ENCODE measurements around the gene SFXN1.
"Not testable (repeated sequence)": the region's sequence is repeated elsewhere in the genome, so short reads cannot be mapped to it uniquely, and the experiment has no call there.

Gene SFXN1

GRCh38 chr5:175478384-175479124 lies at the start of gene SFXN1:
SFXN1 (plus strand) TSS chr5:175478560; CDS start chr5:175492104, 13,544 bp downstream.
- peak in 1 of 2 experiments; percentile 21 for DNase-seq

- no peak for DNase-seq
These were observed 43.6 kb upstream of the SFXN1 start for GRCh38 chr5:175434800-175435199.

- no peak for DNase-seq
These were observed 42.0 kb upstream of the SFXN1 start for GRCh38 chr5:175436359-175436758.

- DNase-seq = no peak
These were observed 40.0 kb upstream of the SFXN1 start for GRCh38 chr5:175438234-175438857.

GRCh38 chr5:175443514-175444059 lies 34.8 kb upstream of the SFXN1 start:
- DNase-seq = no peak

GRCh38 chr5:175444060-175444904 lies 34.1 kb upstream of the SFXN1 start, which contains the start of gene DRD1:
DRD1 (minus strand) TSS chr5:175444182; CDS start chr5:175443099, 1,083 bp downstream.
- no peak for DNase-seq

- no peak for DNase-seq
These were observed 33.4 kb upstream of the SFXN1 start for GRCh38 chr5:175444905-175445456.

- DNase-seq = not testable (repeated sequence)
These were observed 32.0 kb upstream of the SFXN1 start for GRCh38 chr5:175446378-175446777.

- no peak for DNase-seq
These were observed 30.8 kb upstream of the SFXN1 start for GRCh38 chr5:175447571-175447970.

- DNase-seq = no peak
These were observed 30.1 kb upstream of the SFXN1 start for GRCh38 chr5:175448276-175448675.

- DNase-seq = no peak
These were observed 26.2 kb upstream of the SFXN1 start for GRCh38 chr5:175452166-175452565.

GRCh38 chr5:175454338-175454737 lies 24.0 kb upstream of the SFXN1 start:
- DNase-seq = not testable (repeated sequence)

GRCh38 chr5:175456105-175456742 lies 22.1 kb upstream of the SFXN1 start:
- no peak for DNase-seq

- no peak for DNase-seq
These were observed 20.9 kb upstream of the SFXN1 start for GRCh38 chr5:175457466-175457865.

- no peak for DNase-seq
These were observed 18.2 kb upstream of the SFXN1 start for GRCh38 chr5:175460126-175460525.

- DNase-seq = no peak
These were observed 17.8 kb upstream of the SFXN1 start for GRCh38 chr5:175460552-175460951.

GRCh38 chr5:175461370-175461769 lies 17.0 kb upstream of the SFXN1 start:
- DNase-seq = no peak

GRCh38 chr5:175463641-175464040 lies 14.7 kb upstream of the SFXN1 start:
- no peak for DNase-seq

- no peak for DNase-seq
These were observed 14.1 kb upstream of the SFXN1 start for GRCh38 chr5:175464074-175464941.

GRCh38 chr5:175464942-175465233 lies 13.5 kb upstream of the SFXN1 start:
- DNase-seq = no peak

- no peak for DNase-seq
These were observed 13.1 kb upstream of the SFXN1 start for GRCh38 chr5:175465282-175465681.

Data from cerebellar nuclear complex (tissue), 1 donor.